ENCODE results near the gene FAM174B.

GRCh38 chr15:92633001-92633400 lies 22.6 kb downstream of the FAM174B start:
- TF ChIP-seq EP300 (IDR thresholded peaks at IDR 0.05): no peak
- TF ChIP-seq, protein P1, sequence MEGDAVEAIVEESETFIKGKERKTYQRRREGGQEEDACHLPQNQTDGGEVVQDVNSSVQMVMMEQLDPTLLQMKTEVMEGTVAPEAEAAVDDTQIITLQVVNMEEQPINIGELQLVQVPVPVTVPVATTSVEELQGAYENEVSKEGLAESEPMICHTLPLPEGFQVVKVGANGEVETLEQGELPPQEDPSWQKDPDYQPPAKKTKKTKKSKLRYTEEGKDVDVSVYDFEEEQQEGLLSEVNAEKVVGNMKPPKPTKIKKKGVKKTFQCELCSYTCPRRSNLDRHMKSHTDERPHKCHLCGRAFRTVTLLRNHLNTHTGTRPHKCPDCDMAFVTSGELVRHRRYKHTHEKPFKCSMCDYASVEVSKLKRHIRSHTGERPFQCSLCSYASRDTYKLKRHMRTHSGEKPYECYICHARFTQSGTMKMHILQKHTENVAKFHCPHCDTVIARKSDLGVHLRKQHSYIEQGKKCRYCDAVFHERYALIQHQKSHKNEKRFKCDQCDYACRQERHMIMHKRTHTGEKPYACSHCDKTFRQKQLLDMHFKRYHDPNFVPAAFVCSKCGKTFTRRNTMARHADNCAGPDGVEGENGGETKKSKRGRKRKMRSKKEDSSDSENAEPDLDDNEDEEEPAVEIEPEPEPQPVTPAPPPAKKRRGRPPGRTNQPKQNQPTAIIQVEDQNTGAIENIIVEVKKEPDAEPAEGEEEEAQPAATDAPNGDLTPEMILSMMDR (IDR thresholded peaks at IDR 0.05): no peak

Measured in tibial nerve (tissue), 4 donors.